Activated B cell treated with CpG ODN at 0.5 μM for 24 hours (primary cell): ENCODE data around the gene TBC1D22A. TPM values are rescaled to one million over a fixed set of nuclear protein-coding genes. Genes with fewer than 3 reads are reported as not detected.

Source experiments
- ATAC-seq: fragments of 200-7000 bp; cut with Tn5 transposase; one replicate; pipeline ENCODE4 v1.10.0; 2021; ENCODE audit warnings: low read depth, mild to moderate bottlenecking, moderate library complexity
- CTCF ChIA-PET: fragments of 350-600 bp; sonication (Branson Sonifier 250); formaldehyde crosslinking; loops from one replicate; lab custom pipeline; 2021; ENCODE audit warnings: antibody characterized with exemption; lab: Charles Lee
- POLR2A ChIA-PET: fragments of 350-600 bp; sonication (Branson Sonifier 250); formaldehyde crosslinking; loops from one replicate; lab custom pipeline; 2021; ENCODE audit warnings: antibody characterized with exemption; lab: Charles Lee
- DNase-seq: peaks from one replicate; pipeline ENCODE4 v3.0.0; 2022
- H3K27ac Mint-ChIP-seq: one replicate; pipeline ENCODE4 v1.8.0; 2020; ENCODE audit warnings: mixed read lengths
- H3K27me3 Mint-ChIP-seq: one replicate; pipeline ENCODE4 v1.8.0; 2021; ENCODE audit warnings: mixed read lengths
- H3K36me3 Mint-ChIP-seq: one replicate; pipeline ENCODE4 v1.8.0; 2021; ENCODE audit warnings: low read depth, mixed read lengths
- H3K4me1 Mint-ChIP-seq: one replicate; pipeline ENCODE4 v1.8.0; 2021; ENCODE audit warnings: mixed read lengths
- H3K4me3 Mint-ChIP-seq: one replicate; pipeline ENCODE4 v1.8.0; 2020; ENCODE audit warnings: mild to moderate bottlenecking, mixed read lengths
- H3K9me3 Mint-ChIP-seq: one replicate; pipeline ENCODE4 v1.8.0; 2020; ENCODE audit warnings: mixed read lengths
- CTCF ChIP-seq: fragments of 200-600 bp; IDR thresholded peaks from one replicate; pipeline ENCODE4 v1.8.0; 2022; ENCODE audit warnings: antibody characterized with exemption, mild to moderate bottlenecking
- intact Hi-C: fragments of 100-400 bp; cut with micrococcal nuclease; formaldehyde crosslinking; loops from one replicate; pipeline ENCODE4 v1.15.1; 2024
- total RNA-seq: library from RNA; stranded (reverse); gene quantifications from 2 replicates; pipeline ENCODE4 v1.2.3, GENCODE V29; 2022

The TBC1D22A gene
- total RNA-seq, 1 donor from 2014 or later = 85.9 TPM

- Mint-ChIP-seq H3K4me1 (peaks cover 2% of the 10 kb centered on the region), H3K27me3 (no peaks in the 10 kb centered on the region), H3K4me3 (no peak overlapping the region), H3K27ac (no peak overlapping the region), H3K9me3 (no peaks in the 10 kb centered on the region), H3K36me3 (peaks cover 55% of the 10 kb centered on the region)
- CTCF ChIA-PET = no interaction called here
- intact Hi-C loops = no loop called here
- no peak for TF ChIP-seq CTCF
- POLR2A ChIA-PET = no interaction called here
- no peak for ATAC-seq
- no peak for DNase-seq
These were observed 303.5 kb downstream of the TBC1D22A start for GRCh38 chr22:47065756-47066615.

GRCh38 chr22:47066616-47066905 is 304.1 kb downstream of the TBC1D22A start:
- no peak for TF ChIP-seq CTCF
- intact Hi-C loops = no loop called here
- Mint-ChIP-seq H3K4me3 (no peak overlapping the region), H3K27ac (no peak overlapping the region), H3K36me3 (peaks cover 49% of the 10 kb centered on the region), H3K4me1 (peaks cover 3% of the 10 kb centered on the region), H3K27me3 (no peaks in the 10 kb centered on the region), H3K9me3 (no peaks in the 10 kb centered on the region)
- CTCF ChIA-PET = no interaction called here
- POLR2A ChIA-PET = no interaction called here
- DNase-seq = no peak
- no peak for ATAC-seq

GRCh38 chr22:47067321-47067890 is 305.0 kb downstream of the TBC1D22A start:
- intact Hi-C loops = no loop called here
- CTCF ChIA-PET = no interaction called here
- DNase-seq (no peak), ATAC-seq (no peak)
- TF ChIP-seq CTCF = no peak
- H3K27ac Mint-ChIP-seq = no peak overlapping the region
- H3K27me3 Mint-ChIP-seq = no peaks in the 10 kb centered on the region
- H3K36me3 Mint-ChIP-seq = peaks cover 42% of the 10 kb centered on the region
- H3K4me3 Mint-ChIP-seq = no peak overlapping the region
- H3K9me3 Mint-ChIP-seq = no peaks in the 10 kb centered on the region
- peaks cover 3% of the 10 kb centered on the region for H3K4me1 Mint-ChIP-seq
- POLR2A ChIA-PET = no interaction called here

GRCh38 chr22:47067911-47068625 is 305.6 kb downstream of the TBC1D22A start:
- Mint-ChIP-seq H3K36me3 (peaks cover 41% of the 10 kb centered on the region), H3K4me1 (peaks cover 3% of the 10 kb centered on the region), H3K9me3 (peaks cover 2% of the 10 kb centered on the region), H3K4me3 (no peak overlapping the region), H3K27me3 (no peaks in the 10 kb centered on the region), H3K27ac (no peak overlapping the region)
- ChIA-PET CTCF (no interaction called here), POLR2A (no interaction called here)
- intact Hi-C loops = no loop called here
- TF ChIP-seq CTCF = no peak
- DNase-seq (no peak), ATAC-seq (no peak)

GRCh38 chr22:47068626-47068996 is 306.2 kb downstream of the TBC1D22A start:
- no peak for TF ChIP-seq CTCF
- intact Hi-C loops = no loop called here
- peaks cover 2% of the 10 kb centered on the region for H3K9me3 Mint-ChIP-seq
- H3K27ac Mint-ChIP-seq = no peak overlapping the region
- no peak overlapping the region for H3K4me3 Mint-ChIP-seq
- H3K36me3 Mint-ChIP-seq = peaks cover 40% of the 10 kb centered on the region
- ChIA-PET CTCF (no interaction called here), POLR2A (no interaction called here)
- no peak for DNase-seq
- peaks cover 3% of the 10 kb centered on the region for H3K4me1 Mint-ChIP-seq
- no peak for ATAC-seq
- no peaks in the 10 kb centered on the region for H3K27me3 Mint-ChIP-seq
